HTERT RPE-1 (cell line): ENCODE results near the gene BEND5.

ENCODE experiments used
- in situ Hi-C: fragments of 300-500 bp; cut with MboI; formaldehyde crosslinking; loops from 4 replicates; pipeline ENCODE4 v1.14.3; 2020; ENCODE audit warnings: low sequenced_read_pairs

BEND5 gene

DNA sequence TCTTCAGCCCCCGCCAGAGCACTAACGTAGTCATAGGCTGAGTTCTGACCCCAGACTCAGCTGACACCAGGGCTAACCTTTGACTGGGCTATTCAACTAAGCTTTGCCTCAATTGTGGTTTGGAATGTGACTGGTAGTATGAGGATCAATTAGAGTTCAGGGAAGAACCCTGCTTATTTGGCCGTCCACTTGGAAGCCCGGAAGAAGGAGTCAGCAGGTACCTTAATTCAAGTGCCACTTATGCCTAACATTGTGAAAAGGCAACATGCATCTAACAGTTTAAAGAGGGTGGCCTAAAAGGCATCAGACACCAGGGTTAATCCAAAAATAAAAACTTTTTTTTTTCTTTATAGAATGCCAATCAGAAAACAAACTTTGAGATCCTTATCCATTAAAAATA is 92.3 kb downstream of the BEND5 start:
- in situ Hi-C loops: no loop called here

DNA sequence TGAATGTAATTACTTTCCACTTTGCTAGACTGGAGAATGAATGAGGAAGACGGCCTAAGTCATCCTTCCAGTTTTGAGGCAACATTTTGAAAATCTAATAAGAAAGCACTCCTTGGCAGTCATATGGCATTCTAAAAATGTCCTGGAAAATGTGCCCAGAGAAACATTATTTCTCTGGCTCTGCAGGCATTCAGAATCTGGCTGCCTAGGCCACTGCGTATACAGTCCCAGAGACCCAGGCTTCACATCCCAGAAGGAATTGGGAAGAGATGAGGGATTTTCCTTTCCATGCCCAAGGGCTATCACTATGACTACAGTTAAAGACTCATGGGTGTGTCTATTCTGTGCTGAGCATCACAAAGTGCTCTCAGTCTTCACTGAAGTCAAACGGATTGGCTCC is 92.9 kb downstream of the BEND5 start:
- in situ Hi-C loops: no loop called here

DNA sequence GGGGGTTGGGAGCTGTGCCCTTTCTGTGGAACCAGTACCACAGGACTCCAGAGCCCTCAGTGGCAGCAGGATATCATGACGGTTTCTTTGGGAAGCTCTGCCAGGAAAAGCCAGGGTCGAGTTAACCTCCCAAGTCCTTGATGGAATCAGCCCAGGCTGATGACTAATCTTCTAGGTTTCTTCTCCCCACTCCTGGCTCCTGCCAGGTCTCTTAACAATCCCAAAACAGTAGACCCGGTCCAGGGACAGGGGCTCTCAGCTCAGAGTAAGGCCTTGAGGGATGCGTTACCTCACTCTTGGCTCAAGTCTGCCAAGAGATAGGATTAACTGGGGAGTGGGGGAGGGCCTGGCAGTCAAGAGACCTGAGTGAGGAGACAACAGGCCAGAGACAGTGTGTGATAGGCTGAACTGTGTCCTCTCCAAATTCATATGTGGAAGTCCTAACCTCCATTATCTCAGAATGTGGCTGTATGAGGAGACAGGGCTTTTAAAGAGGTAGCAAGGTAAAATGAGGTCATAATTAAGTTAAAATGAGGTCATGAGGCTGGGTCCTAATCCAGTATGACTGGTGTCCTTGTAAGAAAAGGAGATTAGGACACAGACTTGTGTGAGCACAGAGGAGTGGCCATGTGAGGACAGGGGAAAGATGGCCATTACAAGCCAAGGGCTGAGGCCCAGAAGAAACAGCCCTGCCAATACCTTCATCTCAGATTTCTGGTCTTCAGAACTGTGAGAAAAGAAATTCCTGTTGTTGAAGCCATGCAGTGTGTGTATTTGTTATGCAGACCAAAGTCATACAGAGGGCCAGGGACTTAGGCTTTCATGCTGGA is 95.0 kb downstream of the BEND5 start:
- in situ Hi-C loops: no loop called here

DNA sequence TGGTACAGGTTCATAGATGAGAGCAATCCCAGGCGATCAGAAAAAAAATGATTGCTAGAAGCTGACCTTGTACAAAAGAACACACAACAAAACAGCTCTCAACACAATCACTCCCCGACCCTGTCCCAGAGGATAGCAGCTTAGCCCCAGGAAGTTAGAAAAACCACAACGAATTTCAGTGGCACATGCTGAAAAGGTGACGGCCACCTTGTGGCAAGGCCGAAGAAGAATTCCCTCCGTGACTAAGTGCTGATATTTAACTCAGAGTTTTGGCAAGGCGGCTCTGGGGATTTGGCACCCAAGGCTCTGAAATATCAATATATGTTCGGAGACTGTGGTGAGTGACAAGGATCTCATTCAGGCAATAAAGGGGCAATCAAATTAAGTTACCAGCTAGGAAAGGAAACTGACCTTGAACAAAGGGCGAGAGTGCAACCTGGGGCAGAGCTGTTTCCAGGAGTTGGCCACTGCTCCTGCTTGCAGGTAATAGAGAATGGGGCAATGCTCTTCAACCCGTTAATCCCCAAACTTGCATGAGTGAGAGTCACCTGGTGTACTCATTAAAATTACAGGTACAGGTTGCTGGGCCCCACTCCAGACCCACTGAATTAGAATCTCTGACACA is 96.2 kb downstream of the BEND5 start:
- in situ Hi-C loops: no loop called here

DNA sequence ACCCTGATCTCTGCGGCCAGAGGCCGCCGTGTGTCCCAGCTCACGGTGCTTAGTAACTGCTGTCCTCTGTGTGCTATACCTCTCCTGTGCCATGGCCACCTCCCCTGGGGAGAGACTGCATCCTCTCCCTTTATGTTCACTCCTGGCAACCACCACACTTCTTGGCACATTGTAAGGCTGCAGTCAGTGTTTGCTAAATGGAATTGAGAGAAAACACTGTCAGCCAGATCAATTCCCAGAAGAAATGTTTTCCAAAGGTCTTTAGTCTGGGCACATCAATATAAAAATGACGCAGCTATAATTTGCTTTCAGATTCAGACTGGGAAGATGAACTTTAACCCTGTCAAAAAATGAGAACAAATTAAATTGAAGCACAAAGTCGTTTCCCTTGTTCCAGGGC is 96.8 kb downstream of the BEND5 start:
- in situ Hi-C loops: no loop called here

DNA sequence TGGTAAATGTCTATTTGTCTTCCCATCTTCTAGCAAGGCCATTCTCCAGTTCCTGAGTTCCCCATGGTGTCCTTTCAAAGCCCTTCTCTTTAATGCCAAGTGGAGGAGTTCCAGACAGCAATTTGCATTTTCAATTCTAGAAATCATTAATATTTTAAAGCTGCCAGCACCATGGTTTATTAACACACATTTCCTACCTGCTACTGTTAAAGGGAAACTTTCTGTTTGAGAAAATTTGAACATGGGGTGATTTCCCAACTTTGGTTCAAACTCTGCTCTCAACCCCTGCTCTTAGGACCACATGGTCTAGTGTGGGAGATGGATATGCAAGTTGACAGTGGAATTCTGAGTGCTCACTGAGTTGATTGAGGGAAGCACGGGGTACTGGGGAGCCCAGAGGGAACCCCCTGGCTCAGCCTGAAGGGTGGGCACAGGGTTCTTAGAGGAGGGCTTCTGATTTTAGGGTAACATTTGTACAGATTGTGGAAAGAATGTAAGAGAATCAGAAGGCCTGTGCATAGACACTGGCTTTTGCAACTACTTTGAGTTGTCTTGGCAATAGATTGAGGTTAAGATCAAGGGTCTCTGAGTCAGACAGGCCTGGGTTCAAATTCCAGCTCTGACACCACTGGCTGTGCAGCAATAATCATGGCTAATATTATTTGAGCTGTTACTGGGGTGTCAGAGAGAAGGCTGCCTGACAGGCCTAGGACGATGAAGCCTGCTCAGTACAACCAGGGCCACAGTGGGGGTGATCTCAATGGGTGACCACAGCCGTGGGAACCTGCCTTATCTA is 97.8 kb downstream of the BEND5 start:
- in situ Hi-C loops: no loop called here
